Muscle of back (tissue), 11 donors: Measurements from ENCODE around the gene SLC1A5. TPM values are rescaled to one million over a fixed set of nuclear protein-coding genes. Genes with fewer than 3 reads are reported as not detected.

Experiments
- DNase-seq, 3 donors: peaks; one replicate each; pipeline versions ENCODE4 v3.0.0 to v3.0.0-alpha.2; 2013
- polyA plus RNA-seq, 10 donors: library from polyadenylated mRNA; unstranded; fragments of 120-200 nt; gene quantifications; one replicate each; pipeline ENCODE4 v1.2.1, GENCODE V29; 2013; ENCODE audit not compliant: insufficient read length in 10 of 10

SLC1A5 gene
- polyA plus RNA-seq, 10 donors = 17.0 to 33.9 (median 21.3) TPM

- no peak for DNase-seq
These were observed 60.6 kb downstream of the SLC1A5 start for GRCh38 chr19:46727757-46728156.

- DNase-seq = no peak
These were observed 61.4 kb downstream of the SLC1A5 start for GRCh38 chr19:46726971-46727501.

- no peak for DNase-seq
These were observed 61.8 kb downstream of the SLC1A5 start for GRCh38 chr19:46726551-46726950.

- no peak for DNase-seq
These were observed 62.5 kb downstream of the SLC1A5 start for GRCh38 chr19:46725859-46726393.

- no peak for DNase-seq
These were observed 63.2 kb downstream of the SLC1A5 start for GRCh38 chr19:46725036-46725820.

Other genes starting within 250 kb of the SLC1A5 start
- gene CALM3, start 187.3 kb downstream of the SLC1A5 start, polyA plus RNA-seq = 100 to 1,000 TPM; 173 to 292 (median 221) TPM
- 1 to 10 TPM; 1.8 to 4.8 (median 3.4) TPM for gene PTGIR, start 163.5 kb downstream of the SLC1A5 start, polyA plus RNA-seq
- gene GNG8, start 152.4 kb downstream of the SLC1A5 start, polyA plus RNA-seq = 1 to 10 TPM in 1 of 10 donors, under 1 TPM in 2, not detected in 7; 0.65 to 1.9 (median 0.80) TPM
- gene DACT3, start 127.4 kb downstream of the SLC1A5 start, polyA plus RNA-seq = 10 to 100 TPM; 11.1 to 22.7 (median 14.4) TPM
- gene PRKD2, start 71.5 kb downstream of the SLC1A5 start, polyA plus RNA-seq = 10 to 100 TPM; 17.4 to 32.9 (median 20.5) TPM
- 10 to 100 TPM; 12.5 to 21.1 (median 16.7) TPM for gene FKRP, start 42.5 kb downstream of the SLC1A5 start, polyA plus RNA-seq
- gene STRN4, start 42.1 kb downstream of the SLC1A5 start, polyA plus RNA-seq = 10 to 100 TPM; 39.6 to 61.4 (median 45.5) TPM
- 10 to 100 TPM; 40.2 to 80.4 (median 54.6) TPM for gene AP2S1, start 62.3 kb upstream of the SLC1A5 start, polyA plus RNA-seq
- gene ARHGAP35, start 72.4 kb upstream of the SLC1A5 start, polyA plus RNA-seq = 10 to 100 TPM; 32.3 to 44.8 (median 37.1) TPM
- gene NPAS1, start 231.2 kb upstream of the SLC1A5 start, polyA plus RNA-seq = 1 to 10 TPM in 9 of 10 donors, under 1 TPM in 1; 0.74 to 3.9 (median 2.6) TPM